ENCODE data around the gene SLC28A2. TPM values are rescaled to one million over a fixed set of nuclear protein-coding genes. Genes with fewer than 3 reads are reported as not detected.

The SLC28A2 gene
- polyA plus RNA-seq, 1 of the 3 experiments (the other 2 are of a cell fraction) = not detected

GRCh38 chr15:45225506-45226273, 26.3 kb upstream of the SLC28A2 start:
- Histone ChIP-seq H3K4me2 (no peak overlapping the region), H4K20me1 (ENCODE audit: insufficient read depth) (no peaks in the 10 kb centered on the region), H3K27me3 (ENCODE audit: insufficient read depth) (0 out of 2 replicates have a peak, but pooled peaks cover 5% of the 10 kb centered on the region), H3K9me2 (no peaks in the 10 kb centered on the region), H2AFZ (ENCODE audit: low read depth) (no peak overlapping the region), H3K9me3 (no peaks in the 10 kb centered on the region), H3K4me1 (ENCODE audit: control insufficient read depth in 1 of 2, insufficient read depth in 2 of 2, low read depth in 1 of 2, low read length in 1 of 2) (no peaks in the 10 kb centered on the region), H3K27ac (ENCODE audit: low read depth in 2 of 2, low read length in 1 of 2) (no peak overlapping the region), H3F3A (replicated peaks; ENCODE audit: insufficient read depth) (no peaks in the 10 kb centered on the region), H3K36me3 (replicated peaks in 1 of 2; ENCODE audit: control insufficient read depth in 1 of 2, insufficient read depth in 2 of 2, low read length in 1 of 2) (no peaks in the 10 kb centered on the region), H3K9ac (no peak overlapping the region), H3K79me2 (ENCODE audit: insufficient read depth) (no peaks in the 10 kb centered on the region), H3K4me3 (ENCODE audit: low read depth in 2 of 2, low read length in 1 of 2) (no peak overlapping the region)
- no peak for DNase-seq
- ChIA-PET CTCF (interaction anchor here (0.6 to 0.8 kb wide), 2 partner anchors 20 to 105 kb away, joined by 3 read pairs; no protein-coding TSS in a partner anchor), POLR2A (no interaction called here)
- 56% methylated on average over 11 of the region's 11 CpGs for whole genome bisulfite sequencing (ENCODE audit: low lambda C conversion rate)
- TF ChIP-seq NFIC (IDR thresholded peaks at IDR 0.05; ENCODE audit: borderline replicate concordance) (no peak), MEF2A (IDR thresholded peaks at IDR 0.05; ENCODE audit: borderline replicate concordance, low read depth) (no peak), RCOR1 (IDR thresholded peaks at IDR 0.05; ENCODE audit: low read length) (no peak), USF2 (IDR thresholded peaks at IDR 0.05; ENCODE audit: borderline replicate concordance, low read depth, low read length) (no peak), EZH2phosphoT487 (IDR thresholded peaks at IDR 0.05; ENCODE audit: borderline replicate concordance, low read depth) (no peak), NRF1 (IDR thresholded peaks at IDR 0.05; ENCODE audit: low read depth, low read length) (no peak), EP300 (IDR thresholded peaks at IDR 0.05; ENCODE audit: borderline replicate concordance in 1 of 2, low read depth in 1 of 2, low read length in 1 of 2) (no peak), CHD2 (IDR thresholded peaks at IDR 0.05; ENCODE audit: low read length, partially characterized antibody) (no peak), YY1 (IDR thresholded peaks at IDR 0.05; ENCODE audit: low read depth) (no peak), TCF12 (IDR thresholded peaks at IDR 0.05) (no peak), TEAD4 (IDR thresholded peaks at IDR 0.05; ENCODE audit: borderline replicate concordance, insufficient read depth) (no peak), CTCF (IDR thresholded peaks at IDR 0.05) (no peak), PBX3 (IDR thresholded peaks at IDR 0.05) (no peak), POLR2AphosphoS5 (IDR thresholded peaks at IDR 0.05; ENCODE audit: low read depth, low read length) (no peak), FOXM1 (IDR thresholded peaks at IDR 0.05; ENCODE audit: low read depth) (no peak), RAD21 (IDR thresholded peaks at IDR 0.05; ENCODE audit: low read length) (no peak)
- TF ChIP-seq, protein P1, sequence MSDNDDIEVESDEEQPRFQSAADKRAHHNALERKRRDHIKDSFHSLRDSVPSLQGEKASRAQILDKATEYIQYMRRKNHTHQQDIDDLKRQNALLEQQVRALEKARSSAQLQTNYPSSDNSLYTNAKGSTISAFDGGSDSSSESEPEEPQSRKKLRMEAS (IDR thresholded peaks at IDR 0.05; ENCODE audit: low read depth) = no peak
- TF ChIP-seq, protein P2, sequence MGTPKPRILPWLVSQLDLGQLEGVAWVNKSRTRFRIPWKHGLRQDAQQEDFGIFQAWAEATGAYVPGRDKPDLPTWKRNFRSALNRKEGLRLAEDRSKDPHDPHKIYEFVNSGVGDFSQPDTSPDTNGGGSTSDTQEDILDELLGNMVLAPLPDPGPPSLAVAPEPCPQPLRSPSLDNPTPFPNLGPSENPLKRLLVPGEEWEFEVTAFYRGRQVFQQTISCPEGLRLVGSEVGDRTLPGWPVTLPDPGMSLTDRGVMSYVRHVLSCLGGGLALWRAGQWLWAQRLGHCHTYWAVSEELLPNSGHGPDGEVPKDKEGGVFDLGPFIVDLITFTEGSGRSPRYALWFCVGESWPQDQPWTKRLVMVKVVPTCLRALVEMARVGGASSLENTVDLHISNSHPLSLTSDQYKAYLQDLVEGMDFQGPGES (IDR thresholded peaks at IDR 0.05; ENCODE audit: low read depth, low read length) = no peak
